CD14-positive monocyte (primary cell): ENCODE measurements around the gene PITPNB. TPM values are rescaled to one million over a fixed set of nuclear protein-coding genes. Genes with fewer than 3 reads are reported as not detected.
A peak's percentile ranks its signal among the peaks of the same experiment; 100 is the strongest.

ENCODE experiments used
- DNase-seq, 3 donors: peaks; one replicate each; pipeline ENCODE4 v3.0.0-alpha.2; 2011 to 2022
- H2AFZ ChIP-seq: 2 replicates; pipeline ENCODE4 v1.6.0; 2012; ENCODE audit warnings: mild to moderate bottlenecking, low read depth, low read length, inconsistent platforms; ENCODE audit not compliant: insufficient read depth, poor library complexity, severe bottlenecking
- H3K27ac ChIP-seq, 2 donors: 1 replicate in 1 of 2; 2 replicates in 1 of 2; pipeline ENCODE4 v1.5.1; 2012 to 2013; ENCODE audit warnings: low read length in 2 of 2, control low read depth in 1 of 2, inconsistent platforms in 1 of 2, low read depth in 1 of 2, mild to moderate bottlenecking in 1 of 2
- H3K27me3 ChIP-seq, 2 donors: one replicate each; pipeline versions ENCODE4 v1.6.0 to v1.6.1; 2011 to 2013; ENCODE audit warnings: low read length in 2 of 2; ENCODE audit not compliant: control insufficient read depth in 2 of 2, insufficient read depth in 2 of 2
- H3K36me3 ChIP-seq, 2 donors: replicated peaks in 1 of 2; 1 replicate in 1 of 2; 2 replicates in 1 of 2; pipeline versions ENCODE4 v1.5.1 to v1.6.1; 2012 to 2013; ENCODE audit warnings: low read length in 2 of 2, control low read depth in 1 of 2, inconsistent platforms in 1 of 2, mild to moderate bottlenecking in 1 of 2; ENCODE audit not compliant: insufficient read depth in 2 of 2, control insufficient read depth in 1 of 2
- H3K4me1 ChIP-seq, 2 donors: 1 replicate in 1 of 2; 2 replicates in 1 of 2; pipeline versions ENCODE4 v1.5.1 to v1.6.1; 2012 to 2013; ENCODE audit warnings: low read length in 2 of 2, control low read depth in 1 of 2, inconsistent platforms in 1 of 2, mild to moderate bottlenecking in 1 of 2, moderate library complexity in 1 of 2; ENCODE audit not compliant: insufficient read depth in 2 of 2, control insufficient read depth in 1 of 2
- H3K4me2 ChIP-seq: replicated peaks from 2 replicates; pipeline ENCODE3; 2012; ENCODE audit warnings: low read length, moderate library complexity, mild to moderate bottlenecking; ENCODE audit not compliant: poor library complexity, severe bottlenecking; ENCODE audit errors: extremely low read depth
- H3K4me3 ChIP-seq, 3 experiments: fragments of 200-600 bp in 1 of 3; sonication (generic) in 1 of 3; replicated peaks in 1 of 3; 1 replicate in 2 of 3; 2 replicates in 1 of 3; pipeline ENCODE4 v1.5.1; 2011 to 2013; ENCODE audit warnings: low read length in 3 of 3, mild to moderate bottlenecking in 3 of 3, control low read depth in 2 of 3, low read depth in 2 of 3, inconsistent platforms in 1 of 3, moderate library complexity in 1 of 3
- H3K79me2 ChIP-seq: 2 replicates; pipeline ENCODE4 v1.6.0; 2012; ENCODE audit warnings: mild to moderate bottlenecking, control low read depth, inconsistent platforms, low read length, moderate library complexity; ENCODE audit not compliant: insufficient read depth
- H3K9ac ChIP-seq: 2 replicates; pipeline ENCODE4 v1.6.0; 2017; ENCODE audit warnings: low read length, mild to moderate bottlenecking; ENCODE audit not compliant: insufficient read depth, poor library complexity, severe bottlenecking
- H3K9me3 ChIP-seq, 2 donors: replicated peaks in 1 of 2; 1 replicate in 1 of 2; 2 replicates in 1 of 2; pipeline versions ENCODE4 v1.5.1 to v1.6.1; 2012 to 2013; ENCODE audit warnings: low read length in 2 of 2, control low read depth in 1 of 2; ENCODE audit not compliant: control insufficient read depth in 1 of 2, insufficient read depth in 1 of 2
- H4K20me1 ChIP-seq: 2 replicates; pipeline ENCODE4 v1.6.0; 2012; ENCODE audit warnings: mild to moderate bottlenecking, low read length, control low read depth, moderate library complexity; ENCODE audit not compliant: insufficient read depth
- H3K27ac Mint-ChIP-seq, 7 donors: one replicate each; pipeline ENCODE4 v1.8.0; 2020; ENCODE audit warnings: mild to moderate bottlenecking in 7 of 7, mixed read lengths in 7 of 7, moderate library complexity in 6 of 7, inconsistent platforms in 2 of 7
- H3K27me3 Mint-ChIP-seq, 3 donors: one replicate each; pipeline ENCODE4 v1.8.0; 2021 to 2022; ENCODE audit warnings: low read depth in 3 of 3, mild to moderate bottlenecking in 3 of 3, mixed read lengths in 3 of 3, moderate library complexity in 3 of 3, inconsistent platforms in 1 of 3
- H3K36me3 Mint-ChIP-seq, 2 donors: one replicate each; pipeline ENCODE4 v1.8.0; 2020; ENCODE audit warnings: mixed read lengths in 2 of 2, inconsistent platforms in 1 of 2, mild to moderate bottlenecking in 1 of 2
- H3K4me1 Mint-ChIP-seq: one replicate; pipeline ENCODE4 v1.8.0; 2020; ENCODE audit warnings: mild to moderate bottlenecking, mixed read lengths
- H3K4me3 Mint-ChIP-seq, 2 donors: one replicate each; pipeline ENCODE4 v1.8.0; 2020; ENCODE audit warnings: mild to moderate bottlenecking in 2 of 2, mixed read lengths in 2 of 2, moderate library complexity in 1 of 2
- H3K9me3 Mint-ChIP-seq, 7 donors: one replicate each; pipeline ENCODE4 v1.8.0; 2020 to 2022; ENCODE audit warnings: mixed read lengths in 7 of 7, mild to moderate bottlenecking in 6 of 7, moderate library complexity in 6 of 7, inconsistent platforms in 2 of 7
- CTCF ChIP-seq: fragments of 200-600 bp; IDR thresholded peaks from one replicate; pipeline ENCODE4 v1.8.0; 2022; ENCODE audit warnings: antibody characterized with exemption, mild to moderate bottlenecking
- WGBS: methylation state at CpG from one replicate; pipeline ENCODE4 v1.1.5; 2013; ENCODE audit warnings: missing lambda C conversion rate; ENCODE audit not compliant: insufficient coverage; 5-methylcytosine and 5-hydroxymethylcytosine counted together
- intact Hi-C, 2 donors: fragments of 100-400 bp; cut with micrococcal nuclease; formaldehyde crosslinking; loops; one replicate each; pipeline versions ENCODE4 v1.15.0 to v1.15.1; 2023
- polyA plus RNA-seq, 3 donors: library from polyadenylated mRNA; depleted of rRNA in 1 of 3; unstranded in 2 of 3; stranded (reverse) in 1 of 3; fragments of 300-500 nt in 2 of 3; fragments of >200 nt in 1 of 3; fragmentation: Illumina TruSeq in 2 of 3; gene quantifications; 1 replicate in 2 of 3; 2 replicates in 1 of 3; pipeline ENCODE4 v1.2.3, GENCODE V29; 2012 to 2021

PITPNB gene
- polyA plus RNA-seq, 3 donors, result 19.2 to 29.1 (median 25.2) TPM

- no peak overlapping the region for H2AFZ ChIP-seq
- H3K27me3 Mint-ChIP-seq, result peaks cover 0 to 2% (median 0%) of the 10 kb centered on the region in 3 donors
- H3K4me1 ChIP-seq, result peaks cover 10 to 13% of the 10 kb centered on the region in 2 donors
- no peak overlapping the region for H3K27ac Mint-ChIP-seq
- no peak for TF ChIP-seq CTCF
- H3K9ac ChIP-seq, result no peak overlapping the region
- DNase-seq, result no peak
- peaks cover 87% of the 10 kb centered on the region for H3K79me2 ChIP-seq
- H3K27me3 ChIP-seq, result no peaks in the 10 kb centered on the region
- H3K9me3 Mint-ChIP-seq, result no peaks in the 10 kb centered on the region
- no peak overlapping the region for H3K27ac ChIP-seq
- intact Hi-C loops, result no loop called here
- H3K36me3 ChIP-seq, result peaks cover 31 to 66% of the 10 kb centered on the region in 2 donors
- H3K9me3 ChIP-seq, result no peaks in the 10 kb centered on the region
- H3K4me3 ChIP-seq, result no peak overlapping the region
- no peak overlapping the region for H3K4me2 ChIP-seq
- H3K36me3 Mint-ChIP-seq, result peaks cover 35 to 47% of the 10 kb centered on the region in 2 donors
- no CpG with 5 or more reads among the region's 1 CpG for WGBS
- H3K4me1 Mint-ChIP-seq, result peaks cover 35% of the 10 kb centered on the region
- no peak overlapping the region for H3K4me3 Mint-ChIP-seq
- peaks cover 71% of the 10 kb centered on the region for H4K20me1 ChIP-seq
Observed at GRCh38 chr22:27911330-27911729, 7.7 kb downstream of the PITPNB start.

GRCh38 chr22:27906241-27906640 lies 12.8 kb downstream of the PITPNB start:
- intact Hi-C loops, result no loop called here
- Histone ChIP-seq H3K4me3 (no peak overlapping the region), H3K9ac (no peak overlapping the region), H3K4me2 (no peak overlapping the region), H4K20me1 (peaks cover 36% of the 10 kb centered on the region), H3K79me2 (peaks cover 68% of the 10 kb centered on the region), H3K36me3 (peaks cover 40 to 76% of the 10 kb centered on the region in 2 donors), H2AFZ (no peak overlapping the region), H3K4me1 (peaks cover 8% of the 10 kb centered on the region in 2 donors), H3K27me3 (no peaks in the 10 kb centered on the region), H3K9me3 (no peaks in the 10 kb centered on the region), H3K27ac (peak overlapping the region in 1 of 2 donors; percentile 55)
- no CpG with 5 or more reads among the region's 2 CpGs for WGBS
- no peak for TF ChIP-seq CTCF
- H3K4me1 Mint-ChIP-seq, result peaks cover 24% of the 10 kb centered on the region
- peak overlapping the region in 1 of 7 donors; percentile 42 for H3K27ac Mint-ChIP-seq
- H3K36me3 Mint-ChIP-seq, result peaks cover 51 to 75% of the 10 kb centered on the region in 2 donors
- no peaks in the 10 kb centered on the region for H3K9me3 Mint-ChIP-seq
- DNase-seq, result no peak
- H3K4me3 Mint-ChIP-seq, result no peak overlapping the region
- peaks cover 0 to 2% (median 0%) of the 10 kb centered on the region in 3 donors for H3K27me3 Mint-ChIP-seq
